VCaP (cell line): ENCODE results near the gene SCARF2.

Experiments
- H3K27ac ChIP-seq: fragments of 450-650 bp; 2 replicates; pipeline ENCODE4 v1.5.1; 2017
- TF ChIP-seq, protein P1 (sequence below): fragments of 450-650 bp; conservative IDR thresholded peaks from 2 replicates; pipeline ENCODE4 v1.5.1; 2017; ENCODE audit warnings: mild to moderate bottlenecking, moderate library complexity

Gene SCARF2

DNA sequence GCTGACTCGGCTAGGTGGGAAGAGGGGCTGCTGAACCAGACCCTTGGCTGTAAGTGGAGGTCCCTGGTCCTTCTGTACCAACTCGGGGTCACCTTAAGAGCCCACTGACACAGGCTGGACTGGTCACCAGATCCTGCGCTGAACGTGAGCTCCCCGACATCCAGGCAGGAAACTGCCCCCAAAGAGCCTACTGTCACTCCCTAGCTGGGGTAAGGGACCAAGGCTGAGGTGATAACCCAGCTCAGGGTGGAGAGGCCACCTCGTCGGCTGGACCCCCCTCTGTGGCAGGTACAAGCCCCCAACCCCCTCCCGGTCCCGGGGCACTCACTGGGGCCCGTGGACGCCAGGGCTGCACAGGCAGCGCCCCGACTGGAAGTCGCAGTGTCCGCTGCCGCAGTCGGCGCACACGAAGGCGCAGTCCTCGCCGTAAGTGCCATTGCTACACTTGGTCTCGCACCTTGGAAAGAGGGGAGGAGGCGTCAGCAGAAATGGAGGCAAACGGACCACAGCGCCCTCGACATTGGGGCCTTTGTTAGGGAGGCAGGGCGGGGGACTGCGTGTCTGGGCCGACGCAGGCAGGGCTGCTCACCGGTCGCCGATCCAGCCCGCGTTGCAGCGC is 7.4 kb downstream of the SCARF2 start:
- H3K27ac ChIP-seq: peak overlapping the region; percentile 72
- TF ChIP-seq, protein P1, sequence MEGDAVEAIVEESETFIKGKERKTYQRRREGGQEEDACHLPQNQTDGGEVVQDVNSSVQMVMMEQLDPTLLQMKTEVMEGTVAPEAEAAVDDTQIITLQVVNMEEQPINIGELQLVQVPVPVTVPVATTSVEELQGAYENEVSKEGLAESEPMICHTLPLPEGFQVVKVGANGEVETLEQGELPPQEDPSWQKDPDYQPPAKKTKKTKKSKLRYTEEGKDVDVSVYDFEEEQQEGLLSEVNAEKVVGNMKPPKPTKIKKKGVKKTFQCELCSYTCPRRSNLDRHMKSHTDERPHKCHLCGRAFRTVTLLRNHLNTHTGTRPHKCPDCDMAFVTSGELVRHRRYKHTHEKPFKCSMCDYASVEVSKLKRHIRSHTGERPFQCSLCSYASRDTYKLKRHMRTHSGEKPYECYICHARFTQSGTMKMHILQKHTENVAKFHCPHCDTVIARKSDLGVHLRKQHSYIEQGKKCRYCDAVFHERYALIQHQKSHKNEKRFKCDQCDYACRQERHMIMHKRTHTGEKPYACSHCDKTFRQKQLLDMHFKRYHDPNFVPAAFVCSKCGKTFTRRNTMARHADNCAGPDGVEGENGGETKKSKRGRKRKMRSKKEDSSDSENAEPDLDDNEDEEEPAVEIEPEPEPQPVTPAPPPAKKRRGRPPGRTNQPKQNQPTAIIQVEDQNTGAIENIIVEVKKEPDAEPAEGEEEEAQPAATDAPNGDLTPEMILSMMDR: no peak

DNA sequence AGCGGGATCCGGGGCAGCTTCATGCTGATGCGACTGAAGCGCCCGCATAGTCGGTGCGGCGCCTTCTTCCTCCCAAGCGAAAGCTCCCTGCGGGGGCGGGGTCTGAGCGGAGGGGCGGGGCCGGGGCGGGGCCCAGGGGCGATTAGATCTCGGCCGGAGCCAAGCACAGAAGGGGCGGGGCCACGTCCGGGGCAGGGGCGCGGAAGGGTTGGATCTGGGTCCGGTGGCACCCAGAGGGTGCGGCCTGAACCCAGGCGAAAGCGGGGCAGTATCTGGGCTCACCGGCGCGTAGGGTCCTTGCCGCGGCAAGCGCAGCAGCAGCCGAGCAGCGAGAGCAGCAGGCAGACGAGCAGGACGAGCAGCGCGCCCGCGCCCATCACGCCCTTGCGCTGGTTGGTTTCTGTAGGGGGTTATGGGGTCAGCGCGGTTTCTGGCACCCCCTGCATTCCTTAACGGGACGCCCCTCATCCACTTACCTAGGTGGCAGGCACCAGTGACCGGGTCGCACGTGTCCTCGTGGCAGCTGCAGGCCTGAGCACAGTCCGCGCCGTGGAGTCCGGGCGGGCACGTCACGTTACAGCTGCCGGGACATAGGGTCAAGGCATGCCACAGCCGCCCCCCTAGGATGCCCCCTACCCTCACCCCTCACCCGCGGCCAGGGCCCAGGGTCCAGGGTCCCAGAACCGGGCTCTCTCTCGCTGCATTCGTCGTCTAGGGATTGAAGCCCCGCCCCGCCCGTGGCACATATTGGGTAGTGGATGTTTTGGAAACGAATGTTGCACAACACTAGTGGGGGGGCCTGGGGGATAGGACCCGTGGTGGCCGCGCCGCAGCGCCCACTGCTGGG is 8.1 kb downstream of the SCARF2 start:
- TF ChIP-seq, protein P1: no peak

DNA sequence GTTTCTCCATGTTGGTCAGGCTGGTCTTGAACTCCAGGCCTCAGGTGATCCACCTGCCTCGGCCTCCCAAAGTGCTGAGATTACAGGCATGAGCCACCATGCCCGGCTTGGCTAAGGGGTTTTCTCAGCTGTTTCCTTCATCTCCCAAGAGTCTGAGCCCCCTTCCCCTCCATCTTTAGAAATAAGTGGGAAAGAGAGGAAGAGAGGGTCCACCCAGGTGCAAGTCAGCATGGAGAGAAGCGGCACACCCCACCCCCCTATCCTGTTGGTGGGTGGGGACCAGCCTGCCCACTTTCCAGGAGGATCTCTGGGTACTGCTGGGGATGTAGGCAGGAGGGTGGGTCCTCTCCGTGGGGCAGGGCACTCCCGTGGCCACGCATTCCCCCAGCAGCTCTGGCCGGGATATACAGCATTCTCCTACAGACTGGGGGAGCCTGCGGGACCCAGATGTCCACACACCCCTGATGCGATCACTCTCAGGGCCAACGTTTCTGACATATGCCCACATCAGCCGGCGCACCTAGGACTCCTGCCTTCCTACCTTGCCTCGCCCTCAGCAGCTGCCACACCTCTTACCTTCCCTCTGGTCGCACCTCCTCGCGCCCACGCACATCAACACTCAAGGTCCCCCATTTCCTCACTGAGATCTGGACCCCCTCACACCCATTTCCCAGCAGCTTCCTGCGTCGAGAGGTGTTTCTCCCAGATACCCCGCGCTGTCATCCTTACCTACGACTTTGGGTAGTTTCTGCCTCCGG is 8.9 kb downstream of the SCARF2 start:
- no peak overlapping the region for H3K27ac ChIP-seq
- TF ChIP-seq, protein P1: no peak

More for the DNA sequence above, 8.1 kb downstream of the SCARF2 start:
- no peak overlapping the region for H3K27ac ChIP-seq

DNA sequence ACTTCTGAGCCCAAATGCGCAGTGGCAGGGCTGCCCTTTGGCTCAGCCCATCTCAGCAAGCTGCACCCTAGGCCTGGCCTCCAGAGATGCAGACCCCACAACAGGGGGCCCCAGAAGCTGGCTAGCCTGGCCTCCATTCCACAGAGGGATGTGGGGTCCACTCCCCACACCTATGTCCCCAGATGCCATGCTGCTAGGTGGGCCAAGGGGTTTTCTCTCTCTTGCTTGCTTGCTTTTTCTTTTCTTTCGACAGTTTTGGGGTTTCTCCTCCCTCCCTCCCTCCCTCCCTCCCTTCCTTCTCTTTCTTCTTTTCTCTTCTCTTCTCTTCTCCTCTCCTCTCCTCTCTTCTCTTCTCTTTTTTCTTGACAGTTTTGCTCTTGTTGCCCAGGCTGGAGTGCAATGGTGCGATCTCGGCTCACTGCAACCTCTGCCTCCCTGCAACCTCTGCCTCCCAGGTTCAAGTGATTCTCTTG is 9.6 kb downstream of the SCARF2 start:
- TF ChIP-seq, protein P1: no peak
- H3K27ac ChIP-seq: no peak overlapping the region

DNA sequence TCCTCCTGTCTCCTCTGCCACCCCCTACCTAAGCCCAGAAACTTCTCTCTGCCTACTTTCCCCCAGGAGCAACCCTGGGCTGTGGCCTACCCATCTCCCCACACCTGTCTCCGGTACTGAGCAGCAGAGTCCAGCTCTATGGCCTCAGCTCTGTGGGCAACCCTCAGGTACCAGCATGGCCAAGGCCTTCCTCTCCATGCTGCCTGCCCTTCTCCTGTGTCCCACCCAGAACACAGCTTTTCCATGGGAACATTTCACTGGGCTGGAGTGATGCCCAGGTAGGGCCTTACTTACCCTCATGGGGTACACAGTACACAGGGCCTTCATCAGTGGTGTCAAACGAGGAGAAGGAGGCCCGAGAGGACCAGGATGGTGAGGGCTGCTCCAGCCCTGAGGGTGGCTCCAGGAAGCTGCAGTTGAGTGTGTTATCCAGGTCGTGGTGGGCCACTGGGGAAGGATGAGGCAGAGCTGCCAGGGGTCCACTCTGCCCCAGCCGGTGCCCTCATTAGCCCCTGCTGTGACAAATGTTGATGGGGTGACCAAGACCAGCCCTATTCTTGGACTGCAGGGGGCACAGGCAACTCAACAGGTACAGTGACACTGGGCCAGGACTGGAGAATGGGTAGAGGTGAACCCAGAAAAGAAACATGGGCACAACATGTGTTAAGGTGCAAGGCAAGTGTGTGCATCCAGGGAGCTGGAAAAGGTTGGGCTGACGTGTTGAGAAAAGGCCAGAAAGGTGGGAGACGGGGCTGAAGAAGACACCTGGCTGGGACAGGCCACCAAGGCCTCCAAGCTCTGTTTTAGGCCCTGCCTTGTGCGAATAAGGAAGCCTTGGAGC is 10.3 kb downstream of the SCARF2 start:
- H3K27ac ChIP-seq: no peak overlapping the region
- TF ChIP-seq, protein P1: no peak

DNA sequence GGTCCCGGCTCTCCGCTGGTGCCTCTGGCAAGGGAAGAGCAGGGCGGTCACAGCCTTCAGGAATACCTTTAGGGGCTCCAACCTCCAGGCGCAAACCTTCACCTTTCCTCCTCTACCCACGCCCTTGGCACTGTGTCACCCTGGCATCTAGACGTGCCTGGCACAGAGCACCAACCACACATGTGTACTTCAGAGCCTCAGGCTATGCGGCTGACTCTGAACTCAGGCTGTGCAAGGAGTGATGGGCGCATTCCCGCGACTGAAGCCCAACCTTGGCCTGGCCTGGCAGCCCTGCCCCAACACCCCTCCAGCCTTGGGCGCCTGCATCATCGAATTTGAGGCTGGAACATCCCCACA is 11.4 kb downstream of the SCARF2 start:
- TF ChIP-seq, protein P1: no peak
- no peak overlapping the region for H3K27ac ChIP-seq
